Loucy (cell line): Measurements from ENCODE around the gene AMZ1.

ENCODE experiments used
- H2AFZ ChIP-seq: fragments of 200-600 bp; sonication (generic); 2 replicates; pipeline ENCODE4 v1.6.0; 2016; ENCODE audit warnings: antibody characterized with exemption, mild to moderate bottlenecking, low read length, moderate library complexity
- H3F3A ChIP-seq: fragments of 200-600 bp; 2 replicates; pipeline ENCODE4 v1.6.0; 2016; ENCODE audit warnings: antibody characterized with exemption, low read depth, mild to moderate bottlenecking
- H3K27me3 ChIP-seq: fragments of 200-600 bp; sonication (generic); 2 replicates; pipeline ENCODE4 v1.6.1; 2014; ENCODE audit warnings: low read length, mild to moderate bottlenecking; ENCODE audit not compliant: insufficient read depth, poor library complexity, severe bottlenecking
- H3K36me3 ChIP-seq: fragments of 200-600 bp; sonication (generic); 2 replicates; pipeline ENCODE4 v1.6.1; 2016; ENCODE audit warnings: low read length; ENCODE audit not compliant: insufficient read depth
- H3K4me1 ChIP-seq: fragments of 200-600 bp; sonication (generic); 2 replicates; pipeline ENCODE4 v1.5.1; 2014; ENCODE audit warnings: low read length, mild to moderate bottlenecking; ENCODE audit not compliant: insufficient read depth, poor library complexity, severe bottlenecking
- H3K4me2 ChIP-seq: fragments of 200-600 bp; sonication (generic); 2 replicates; pipeline ENCODE4 v1.6.0; 2014; ENCODE audit warnings: antibody characterized with exemption, low read length, low read depth, mild to moderate bottlenecking; ENCODE audit not compliant: poor library complexity, severe bottlenecking
- H3K4me3 ChIP-seq: fragments of 200-600 bp; sonication (generic); 2 replicates; pipeline ENCODE4 v1.5.1; 2014; ENCODE audit warnings: low read length, mild to moderate bottlenecking, mixed read lengths; ENCODE audit not compliant: poor library complexity, severe bottlenecking
- H3K79me2 ChIP-seq: fragments of 200-600 bp; sonication (generic); 2 replicates; pipeline ENCODE4 v1.6.1; 2014; ENCODE audit warnings: low read length; ENCODE audit not compliant: insufficient read depth
- H3K9ac ChIP-seq: fragments of 200-600 bp; sonication (generic); 2 replicates; pipeline ENCODE4 v1.6.0; 2014; ENCODE audit warnings: mild to moderate bottlenecking, low read depth, low read length, moderate library complexity; ENCODE audit not compliant: poor library complexity, severe bottlenecking
- H3K9me2 ChIP-seq: fragments of 200-600 bp; sonication (generic); replicated peaks from 2 replicates; pipeline ENCODE4 v1.6.1; 2016; ENCODE audit warnings: low read depth, low read length, mixed read lengths
- H3K9me3 ChIP-seq: fragments of 200-600 bp; sonication (generic); 2 replicates; pipeline ENCODE4 v1.6.1; 2014; ENCODE audit warnings: mild to moderate bottlenecking, antibody characterized with exemption, low read length, low read depth; ENCODE audit not compliant: insufficient read depth
- H4K20me1 ChIP-seq: fragments of 200-600 bp; sonication (generic); 2 replicates; pipeline ENCODE4 v1.6.0; 2014; ENCODE audit warnings: antibody characterized with exemption, low read length, mild to moderate bottlenecking; ENCODE audit not compliant: insufficient read depth, poor library complexity, severe bottlenecking
- EZH2phosphoT487 ChIP-seq: fragments of 200-600 bp; IDR thresholded peaks from 2 replicates; pipeline ENCODE4 v1.6.1; 2018; ENCODE audit warnings: antibody characterized with exemption, mild to moderate bottlenecking, moderate library complexity, borderline replicate concordance
- TF ChIP-seq, protein P1 (sequence below): fragments of 200-600 bp; sonication (generic); conservative IDR thresholded peaks from 2 replicates; pipeline ENCODE4 v1.5.1; 2014; ENCODE audit warnings: mild to moderate bottlenecking, antibody characterized with exemption, low read length

Gene AMZ1

GRCh38 chr7:2757904-2758672, 70.1 kb downstream of the AMZ1 start:
- Histone ChIP-seq H3K27me3 (no peaks in the 10 kb centered on the region), H3K36me3 (peaks cover 28% of the 10 kb centered on the region), H4K20me1 (no peaks in the 10 kb centered on the region), H3K4me2 (peak overlapping the region; percentile 66), H3K79me2 (peaks cover 47% of the 10 kb centered on the region; the same call in 1 of the 2 replicates), H3F3A (no peaks in the 10 kb centered on the region), H3K9ac (peak overlapping the region; percentile 42), H3K4me1 (peaks cover 38% of the 10 kb centered on the region), H3K4me3 (peak overlapping the region; percentile 50), H2AFZ (no peak overlapping the region), H3K9me3 (peaks cover 10% of the 10 kb centered on the region; the same call in 1 of the 2 replicates), H3K9me2 (no peaks in the 10 kb centered on the region)
- TF ChIP-seq, protein P1, sequence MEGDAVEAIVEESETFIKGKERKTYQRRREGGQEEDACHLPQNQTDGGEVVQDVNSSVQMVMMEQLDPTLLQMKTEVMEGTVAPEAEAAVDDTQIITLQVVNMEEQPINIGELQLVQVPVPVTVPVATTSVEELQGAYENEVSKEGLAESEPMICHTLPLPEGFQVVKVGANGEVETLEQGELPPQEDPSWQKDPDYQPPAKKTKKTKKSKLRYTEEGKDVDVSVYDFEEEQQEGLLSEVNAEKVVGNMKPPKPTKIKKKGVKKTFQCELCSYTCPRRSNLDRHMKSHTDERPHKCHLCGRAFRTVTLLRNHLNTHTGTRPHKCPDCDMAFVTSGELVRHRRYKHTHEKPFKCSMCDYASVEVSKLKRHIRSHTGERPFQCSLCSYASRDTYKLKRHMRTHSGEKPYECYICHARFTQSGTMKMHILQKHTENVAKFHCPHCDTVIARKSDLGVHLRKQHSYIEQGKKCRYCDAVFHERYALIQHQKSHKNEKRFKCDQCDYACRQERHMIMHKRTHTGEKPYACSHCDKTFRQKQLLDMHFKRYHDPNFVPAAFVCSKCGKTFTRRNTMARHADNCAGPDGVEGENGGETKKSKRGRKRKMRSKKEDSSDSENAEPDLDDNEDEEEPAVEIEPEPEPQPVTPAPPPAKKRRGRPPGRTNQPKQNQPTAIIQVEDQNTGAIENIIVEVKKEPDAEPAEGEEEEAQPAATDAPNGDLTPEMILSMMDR, result no peak
- no peak for TF ChIP-seq EZH2phosphoT487

- Histone ChIP-seq H2AFZ (no peak overlapping the region), H3K4me1 (peaks cover 38% of the 10 kb centered on the region), H3K9ac (peak overlapping the region; percentile 42), H3K36me3 (peaks cover 36% of the 10 kb centered on the region), H4K20me1 (no peaks in the 10 kb centered on the region), H3K4me3 (peak overlapping the region; percentile 50), H3K9me3 (peaks cover 10% of the 10 kb centered on the region; the same call in 1 of the 2 replicates), H3K4me2 (peak overlapping the region; percentile 66), H3F3A (no peaks in the 10 kb centered on the region), H3K79me2 (peaks cover 49% of the 10 kb centered on the region; the same call in 1 of the 2 replicates), H3K9me2 (no peaks in the 10 kb centered on the region), H3K27me3 (no peaks in the 10 kb centered on the region)
- TF ChIP-seq, protein P1, result no peak
- no peak for TF ChIP-seq EZH2phosphoT487
Measured at GRCh38 chr7:2758673-2759616, 70.9 kb downstream of the AMZ1 start.

- Histone ChIP-seq H3K4me2 (no peak overlapping the region), H3F3A (no peaks in the 10 kb centered on the region), H3K9me3 (peaks cover 10% of the 10 kb centered on the region; the same call in 1 of the 2 replicates), H3K4me3 (no peak overlapping the region), H2AFZ (no peak overlapping the region), H3K4me1 (peaks cover 38% of the 10 kb centered on the region), H3K27me3 (no peaks in the 10 kb centered on the region), H4K20me1 (no peaks in the 10 kb centered on the region), H3K9ac (peak overlapping the region; percentile 13), H3K9me2 (no peaks in the 10 kb centered on the region), H3K79me2 (peaks cover 44% of the 10 kb centered on the region; the same call in 1 of the 2 replicates), H3K36me3 (peaks cover 43% of the 10 kb centered on the region)
- TF ChIP-seq EZH2phosphoT487, result no peak
- TF ChIP-seq, protein P1, result no peak
Measured at GRCh38 chr7:2759736-2760097, 71.7 kb downstream of the AMZ1 start.
